D341Med (cell line): ENCODE measurements around the gene PGK2.

ENCODE experiments used
- DNase-seq: peaks from one replicate; pipeline ENCODE4 v3.0.0; 2012; ENCODE audit warnings: low spot score

The PGK2 gene

DNA sequence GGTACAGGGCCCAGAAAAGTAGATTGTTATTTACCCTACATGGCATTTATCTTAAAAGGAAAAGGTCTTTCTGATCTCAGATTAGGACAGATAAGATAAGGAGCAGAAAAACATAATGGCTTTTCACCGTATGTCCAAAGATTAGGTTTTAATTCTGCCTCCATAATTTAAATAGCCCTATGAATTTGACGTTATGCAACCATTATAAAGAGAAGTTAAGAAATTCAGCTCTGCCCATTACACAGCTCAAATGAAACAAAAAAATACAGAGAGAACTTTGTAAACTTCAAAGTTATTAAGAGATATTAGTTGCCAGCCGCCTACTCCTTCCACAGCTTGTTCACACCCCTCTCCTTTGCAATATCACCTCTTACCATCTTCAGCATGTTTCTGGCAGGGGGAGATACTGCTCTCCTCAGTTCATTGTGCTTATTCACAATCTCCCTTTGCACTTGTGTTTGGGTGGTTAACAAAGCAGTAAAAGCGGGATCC is 51.0 kb downstream of the PGK2 start:
- no peak for DNase-seq
